Measurements from ENCODE around the gene TIMM44. TPM values are rescaled to one million over a fixed set of nuclear protein-coding genes. Genes with fewer than 3 reads are reported as not detected.

Gene TIMM44
- total RNA-seq, 1 donor from 2014 or later = 75.4 TPM

GRCh38 chr19:7911508-7912143 is 31.8 kb downstream of the TIMM44 start:
- no peaks in the 10 kb centered on the region for H3K27me3 Mint-ChIP-seq (ENCODE audit: low read depth)
- TF ChIP-seq, protein P1, sequence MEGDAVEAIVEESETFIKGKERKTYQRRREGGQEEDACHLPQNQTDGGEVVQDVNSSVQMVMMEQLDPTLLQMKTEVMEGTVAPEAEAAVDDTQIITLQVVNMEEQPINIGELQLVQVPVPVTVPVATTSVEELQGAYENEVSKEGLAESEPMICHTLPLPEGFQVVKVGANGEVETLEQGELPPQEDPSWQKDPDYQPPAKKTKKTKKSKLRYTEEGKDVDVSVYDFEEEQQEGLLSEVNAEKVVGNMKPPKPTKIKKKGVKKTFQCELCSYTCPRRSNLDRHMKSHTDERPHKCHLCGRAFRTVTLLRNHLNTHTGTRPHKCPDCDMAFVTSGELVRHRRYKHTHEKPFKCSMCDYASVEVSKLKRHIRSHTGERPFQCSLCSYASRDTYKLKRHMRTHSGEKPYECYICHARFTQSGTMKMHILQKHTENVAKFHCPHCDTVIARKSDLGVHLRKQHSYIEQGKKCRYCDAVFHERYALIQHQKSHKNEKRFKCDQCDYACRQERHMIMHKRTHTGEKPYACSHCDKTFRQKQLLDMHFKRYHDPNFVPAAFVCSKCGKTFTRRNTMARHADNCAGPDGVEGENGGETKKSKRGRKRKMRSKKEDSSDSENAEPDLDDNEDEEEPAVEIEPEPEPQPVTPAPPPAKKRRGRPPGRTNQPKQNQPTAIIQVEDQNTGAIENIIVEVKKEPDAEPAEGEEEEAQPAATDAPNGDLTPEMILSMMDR (IDR thresholded peaks at IDR 0.05) = no peak
- peak; percentile 88 for DNase-seq (ENCODE audit: low spot score)

DNA sequence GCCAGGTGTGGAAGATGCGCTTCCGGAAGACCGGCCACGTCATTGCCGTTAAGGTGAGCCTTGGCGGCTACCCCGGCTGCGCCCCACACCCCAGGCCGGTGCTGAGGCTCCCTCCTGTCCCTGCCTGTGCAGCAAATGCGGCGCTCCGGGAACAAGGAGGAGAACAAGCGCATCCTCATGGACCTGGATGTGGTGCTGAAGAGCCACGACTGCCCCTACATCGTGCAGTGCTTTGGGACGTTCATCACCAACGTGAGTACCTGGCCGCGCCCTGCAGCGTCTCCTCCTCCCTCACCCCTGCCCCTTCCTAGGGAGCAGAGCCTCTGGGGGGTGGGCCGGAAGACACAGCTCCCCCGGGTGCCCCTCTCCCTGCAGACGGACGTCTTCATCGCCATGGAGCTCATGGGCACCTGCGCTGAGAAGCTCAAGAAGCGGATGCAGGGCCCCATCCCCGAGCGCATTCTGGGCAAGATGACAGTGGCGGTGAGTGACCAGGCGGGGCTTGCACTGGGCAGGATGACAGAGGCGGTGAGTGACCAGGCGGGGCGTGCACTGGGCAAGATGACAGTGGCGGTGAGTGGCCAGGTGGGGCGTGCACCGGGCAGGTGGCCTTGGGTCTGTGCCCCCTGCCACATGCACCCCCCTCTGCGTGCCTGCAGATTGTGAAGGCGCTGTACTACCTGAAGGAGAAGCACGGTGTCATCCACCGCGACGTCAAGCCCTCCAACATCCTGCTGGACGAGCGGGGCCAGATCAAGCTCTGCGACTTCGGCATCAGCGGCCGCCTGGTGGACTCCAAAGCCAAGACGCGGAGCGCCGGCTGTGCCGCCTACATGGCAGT is 32.9 kb downstream of the TIMM44 start:
- H3K9me3 Mint-ChIP-seq (ENCODE audit: low read depth) = no peaks in the 10 kb centered on the region
- DNase-seq (ENCODE audit: low spot score) = peak; percentile 92
- H3K27me3 Mint-ChIP-seq (ENCODE audit: low read depth) = no peaks in the 10 kb centered on the region
- no peak overlapping the region for H3K4me3 Mint-ChIP-seq (ENCODE audit: unreplicated experiment)
- no peak overlapping the region for H3K27ac Mint-ChIP-seq (ENCODE audit: unreplicated experiment)
- peaks cover 8% of the 10 kb centered on the region for H3K4me1 Mint-ChIP-seq (ENCODE audit: low read depth)
- H3K36me3 Mint-ChIP-seq (ENCODE audit: low read depth) = peaks cover 14% of the 10 kb centered on the region
- TF ChIP-seq, protein P1 (IDR thresholded peaks at IDR 0.05) = no peak

More at GRCh38 chr19:7911508-7912143, 31.8 kb downstream of the TIMM44 start:
- H3K36me3 Mint-ChIP-seq (ENCODE audit: low read depth) = peaks cover 14% of the 10 kb centered on the region
- no peak overlapping the region for H3K4me3 Mint-ChIP-seq (ENCODE audit: unreplicated experiment)
- H3K27ac Mint-ChIP-seq (ENCODE audit: unreplicated experiment) = no peak overlapping the region
- H3K4me1 Mint-ChIP-seq (ENCODE audit: low read depth) = peaks cover 6% of the 10 kb centered on the region
- H3K9me3 Mint-ChIP-seq (ENCODE audit: low read depth) = no peaks in the 10 kb centered on the region

GRCh38 chr19:7909471-7910067 is 33.9 kb downstream of the TIMM44 start:
- TF ChIP-seq, protein P1 (IDR thresholded peaks at IDR 0.05) = no peak
- Mint-ChIP-seq H3K27ac (ENCODE audit: unreplicated experiment) (no peak overlapping the region), H3K27me3 (ENCODE audit: low read depth) (no peaks in the 10 kb centered on the region), H3K36me3 (ENCODE audit: low read depth) (peaks cover 14% of the 10 kb centered on the region), H3K4me1 (ENCODE audit: low read depth) (peaks cover 16% of the 10 kb centered on the region), H3K4me3 (ENCODE audit: unreplicated experiment) (no peak overlapping the region), H3K9me3 (ENCODE audit: low read depth) (no peaks in the 10 kb centered on the region)
- DNase-seq (ENCODE audit: low spot score) = peak; percentile 84

DNA sequence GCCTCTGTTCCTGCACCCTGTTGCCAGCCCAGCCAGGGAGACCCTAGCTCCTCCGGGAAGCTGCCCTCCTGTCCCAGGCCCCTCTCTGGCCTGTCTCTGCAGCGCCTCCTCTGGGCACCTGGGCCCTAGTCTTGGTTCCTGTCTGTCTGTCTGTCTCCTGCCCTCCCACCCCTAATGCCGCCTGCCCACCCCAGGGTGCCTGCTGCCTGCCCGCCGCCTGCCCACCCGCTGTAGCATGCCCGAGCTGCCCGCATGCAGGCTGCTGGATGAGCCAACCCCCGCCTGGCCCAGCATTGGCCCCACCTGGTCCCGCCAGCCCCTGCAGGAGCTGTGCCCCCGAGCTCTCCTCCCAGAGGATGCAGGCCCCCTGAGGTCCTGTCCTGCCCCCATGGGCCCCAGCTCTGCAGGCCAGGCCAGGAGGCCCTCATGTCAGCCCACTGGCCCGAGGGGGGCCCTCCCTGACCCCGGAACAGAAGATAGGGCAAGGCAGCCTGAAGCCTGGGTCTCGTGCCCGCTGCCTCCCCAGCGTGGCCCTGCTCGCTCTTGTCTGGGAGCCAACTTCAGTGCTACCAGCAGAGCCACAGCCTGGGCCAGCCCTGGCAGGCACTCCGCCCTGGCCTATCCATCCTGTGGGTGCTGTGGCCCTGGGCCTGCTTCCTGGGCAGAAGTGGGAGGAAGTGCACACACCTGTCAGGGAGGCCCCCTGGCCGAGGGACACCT is 34.6 kb downstream of the TIMM44 start:
- H3K9me3 Mint-ChIP-seq (ENCODE audit: low read depth) = no peaks in the 10 kb centered on the region
- H3K27me3 Mint-ChIP-seq (ENCODE audit: low read depth) = no peaks in the 10 kb centered on the region
- H3K4me1 Mint-ChIP-seq (ENCODE audit: low read depth) = peaks cover 18% of the 10 kb centered on the region
- TF ChIP-seq, protein P1 (IDR thresholded peaks at IDR 0.05) = no peak
- no peak overlapping the region for H3K27ac Mint-ChIP-seq (ENCODE audit: unreplicated experiment)
- peak; percentile 95 for DNase-seq (ENCODE audit: low spot score)
- H3K36me3 Mint-ChIP-seq (ENCODE audit: low read depth) = peaks cover 14% of the 10 kb centered on the region
- H3K4me3 Mint-ChIP-seq (ENCODE audit: unreplicated experiment) = no peak overlapping the region
